ENCODE data around the gene AMER3. TPM values are rescaled to one million over a fixed set of nuclear protein-coding genes. Genes with fewer than 3 reads are reported as not detected.

The AMER3 gene
- total RNA-seq, 1 experiment from 2014 or later, result not detected

DNA sequence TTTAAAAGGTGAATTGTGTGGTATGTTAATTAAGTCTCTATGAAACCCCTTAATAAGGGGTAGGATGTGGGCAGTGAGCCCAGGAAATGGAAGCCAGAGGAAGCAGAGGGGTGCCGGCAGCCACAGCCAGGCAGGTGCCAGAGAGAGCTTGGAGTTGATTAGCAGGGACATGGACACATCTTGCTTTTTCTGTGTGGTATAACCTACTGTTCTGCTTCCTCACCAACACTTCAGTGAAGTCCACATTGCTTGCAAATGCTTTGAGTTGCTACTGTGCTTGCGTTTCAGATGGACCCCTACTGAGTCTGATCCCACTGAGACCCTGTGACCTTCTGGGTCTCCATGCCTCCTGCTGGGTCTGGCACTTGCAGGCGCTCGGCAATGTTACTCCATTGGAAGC is 51.0 kb downstream of the AMER3 start:
- in situ Hi-C loops (cut with HindIII; ENCODE audit: low sequenced_read_pairs), result no loop called here
- DNase-seq (ENCODE audit: low spot score), result no peak

DNA sequence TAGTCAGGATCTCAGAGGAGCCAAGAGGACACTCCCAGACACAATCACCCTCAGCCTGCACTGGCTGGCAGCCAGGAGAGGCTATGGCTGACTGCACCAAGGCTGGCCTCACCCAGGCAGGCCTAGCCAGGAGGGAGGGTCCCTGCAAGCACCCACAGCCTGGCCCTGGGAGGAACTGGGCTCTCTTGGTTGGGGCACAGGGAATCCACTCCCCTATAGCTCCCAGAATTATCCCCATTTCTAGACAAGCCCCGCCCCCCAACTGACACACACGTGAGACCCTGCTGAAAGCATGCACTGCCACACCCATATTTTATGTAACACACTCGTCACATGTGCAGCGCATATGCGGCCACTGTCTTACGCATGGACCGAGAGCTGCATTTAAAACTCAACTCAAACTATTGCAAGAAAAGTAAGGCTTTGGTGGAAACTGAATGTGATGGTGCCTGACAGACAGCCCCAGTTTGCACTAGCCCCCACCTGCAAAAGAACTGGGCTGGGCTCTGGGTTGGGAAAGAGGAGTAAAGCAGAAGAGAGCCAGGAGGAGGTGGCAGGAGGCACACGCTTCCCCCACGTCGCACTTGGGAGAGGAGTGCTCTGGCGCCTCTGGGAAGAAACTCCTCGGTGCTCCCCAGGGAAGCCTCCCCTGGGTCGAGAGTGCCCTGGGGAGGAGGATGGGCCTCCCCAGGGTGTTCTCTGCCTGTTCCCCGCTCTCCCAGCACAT is 52.5 kb downstream of the AMER3 start:
- in situ Hi-C loops (cut with HindIII; ENCODE audit: low sequenced_read_pairs), result no loop called here
- DNase-seq (ENCODE audit: low spot score), result no peak

DNA sequence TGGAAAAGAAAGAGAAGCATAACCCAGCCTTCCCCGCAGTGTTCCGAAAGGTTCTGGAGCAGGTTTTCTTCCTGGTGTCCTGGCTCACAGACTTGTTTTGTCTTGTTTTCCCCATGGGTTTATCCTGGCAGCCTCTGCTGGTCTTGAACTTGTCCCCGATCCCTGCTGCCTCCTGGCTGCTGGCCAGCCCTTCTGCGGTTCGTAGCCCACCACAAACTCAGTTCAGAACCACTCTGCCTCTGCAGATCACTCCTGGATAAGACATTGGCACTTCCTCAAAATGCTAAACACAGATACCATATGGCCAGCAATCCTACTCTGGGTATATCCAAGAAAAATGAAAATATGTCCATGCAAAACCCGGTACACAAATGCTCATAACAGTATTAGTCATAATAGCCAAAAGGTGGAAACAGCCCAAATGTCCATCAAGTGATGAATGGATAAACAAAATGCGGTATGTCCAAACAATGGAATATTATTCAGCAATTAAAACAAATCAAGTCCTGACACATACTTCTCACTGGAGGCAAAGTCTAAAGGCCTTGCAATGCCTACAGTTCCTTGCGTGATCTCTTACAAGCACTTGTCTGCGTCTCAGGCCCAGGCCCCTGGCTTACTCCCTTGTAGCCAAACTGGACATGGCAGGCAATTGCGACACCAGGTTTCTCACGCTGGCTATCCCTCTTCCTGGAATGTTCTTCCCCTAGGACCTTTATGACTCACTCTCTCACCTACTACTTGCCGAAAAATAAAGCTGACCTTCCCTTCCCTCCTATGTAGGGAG is 53.3 kb downstream of the AMER3 start:
- in situ Hi-C loops (cut with HindIII; ENCODE audit: low sequenced_read_pairs), result no loop called here
- no peak for DNase-seq (ENCODE audit: low spot score)

DNA sequence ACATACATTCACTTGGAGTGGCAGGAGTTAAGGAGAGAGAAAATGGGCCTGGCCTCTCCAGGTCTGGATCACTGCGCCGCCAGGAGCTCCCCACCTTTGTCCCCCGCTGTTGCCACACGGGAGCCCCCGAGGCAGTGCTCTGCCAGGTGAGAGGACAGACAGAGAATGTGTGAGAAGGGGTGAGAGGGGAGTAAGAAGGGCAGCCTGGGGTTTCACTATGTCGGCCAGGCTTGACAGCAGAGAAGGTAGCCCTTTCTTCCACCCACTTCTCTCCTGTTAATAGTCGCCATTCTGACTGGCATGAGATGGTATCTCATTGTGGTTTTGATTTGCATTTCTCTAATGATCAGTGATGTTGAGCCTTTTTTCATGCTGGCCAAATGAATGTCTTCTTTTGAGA is 55.1 kb downstream of the AMER3 start:
- DNase-seq (ENCODE audit: low spot score), result no peak
- in situ Hi-C loops (cut with HindIII; ENCODE audit: low sequenced_read_pairs), result no loop called here

GRCh38 chr2:130813722-130814121 is 58.4 kb downstream of the AMER3 start:
- DNase-seq (ENCODE audit: low spot score), result no peak
- in situ Hi-C loops (cut with HindIII; ENCODE audit: low sequenced_read_pairs), result no loop called here

- DNase-seq (ENCODE audit: low spot score), result no peak
Observed at GRCh38 chr2:130814931-130815680, 59.8 kb downstream of the AMER3 start.

More at GRCh38 chr2:130814931-130815680, 59.8 kb downstream of the AMER3 start:
- in situ Hi-C loops (cut with HindIII; ENCODE audit: low sequenced_read_pairs), result no loop called here

Other genes with a start within 250 kb of the AMER3 start
- under 0.01 TPM in 1 of 2 replicates, not detected in the other for gene POTEI, start 246.2 kb upstream of the AMER3 start, total RNA-seq (2014; rRNA removed; shearing (Covaris generic))
- gene CFC1B, start 234.3 kb upstream of the AMER3 start, total RNA-seq (2014; rRNA removed; shearing (Covaris generic)), result not detected in 2 replicates
- not detected in 2 replicates for gene CFC1, start 156.0 kb upstream of the AMER3 start, total RNA-seq (2014; rRNA removed; shearing (Covaris generic))
- gene POTEJ, start 144.1 kb upstream of the AMER3 start, total RNA-seq (2014; rRNA removed; shearing (Covaris generic)), result not detected in 2 replicates
- not detected in 2 replicates for gene GPR148, start 26.5 kb upstream of the AMER3 start, total RNA-seq (2014; rRNA removed; shearing (Covaris generic))
- gene ARHGEF4, start 81.4 kb downstream of the AMER3 start, total RNA-seq (2014; rRNA removed; shearing (Covaris generic)), result 0.10 TPM in 1 of 2 replicates, not detected in the other

Data from G401 (cell line).